ENCODE results near the gene CSNK2B. TPM values are rescaled to one million over a fixed set of nuclear protein-coding genes. Genes with fewer than 3 reads are reported as not detected.

CSNK2B gene
- total RNA-seq, 2 donors from 2014 or later = 155 to 171 TPM

- peaks cover 37% of the 10 kb centered on the region for H3K4me1 Mint-ChIP-seq
- Histone ChIP-seq H3K9ac (ENCODE audit: extremely low read depth, low read length, poor library complexity, severe bottlenecking) (no peak overlapping the region), H3K27ac (ENCODE audit: low read depth, low read length) (no peak overlapping the region), H3K9me3 (ENCODE audit: control insufficient read depth, low read length) (no peaks in the 10 kb centered on the region), H3K27me3 (ENCODE audit: control insufficient read depth, insufficient read depth, low read length, poor library complexity, severe bottlenecking) (no peaks in the 10 kb centered on the region), H3K4me1 (ENCODE audit: control insufficient read depth, insufficient read depth, low read length) (peaks cover 11% of the 10 kb centered on the region), H3K36me3 (ENCODE audit: control insufficient read depth, insufficient read depth, low read length) (peaks cover 26% of the 10 kb centered on the region), H3K4me3 (ENCODE audit: low read length) (no peak overlapping the region)
- no peak for DNase-seq
- H3K36me3 Mint-ChIP-seq (ENCODE audit: low read depth) = peaks cover 43% of the 10 kb centered on the region
- no peak for TF ChIP-seq CTCF (conservative IDR thresholded peaks at IDR 0.05)
- H3K4me3 Mint-ChIP-seq = no peak overlapping the region
- H3K27ac Mint-ChIP-seq = no peak overlapping the region
- H3K9me3 Mint-ChIP-seq = no peaks in the 10 kb centered on the region
- 91 to 96% methylated on average over 4 to 12 of the region's 12 CpGs for WGBS, 2 experiments (ENCODE audit: insufficient coverage in 1 of 2, insufficient read length in 1 of 2)
- no peaks in the 10 kb centered on the region for H3K27me3 Mint-ChIP-seq (ENCODE audit: insufficient read depth)
Measured at GRCh38 chr6:31662124-31662723, 3.7 kb upstream of the CSNK2B start.

- Mint-ChIP-seq H3K36me3 (ENCODE audit: low read depth) (peaks cover 43% of the 10 kb centered on the region), H3K27ac (peak overlapping the region; percentile 99), H3K27me3 (ENCODE audit: insufficient read depth) (no peaks in the 10 kb centered on the region), H3K4me1 (peaks cover 37% of the 10 kb centered on the region), H3K9me3 (no peaks in the 10 kb centered on the region), H3K4me3 (peak overlapping the region; percentile 97)
- peaks cover 11% of the 10 kb centered on the region for H3K4me1 ChIP-seq (ENCODE audit: control insufficient read depth, insufficient read depth, low read length)
- H3K36me3 ChIP-seq (ENCODE audit: control insufficient read depth, insufficient read depth, low read length) = peaks cover 37% of the 10 kb centered on the region
- H3K27ac ChIP-seq (ENCODE audit: low read depth, low read length) = no peak overlapping the region
- TF ChIP-seq CTCF (conservative IDR thresholded peaks at IDR 0.05) = no peak
- H3K9ac ChIP-seq (ENCODE audit: extremely low read depth, low read length, poor library complexity, severe bottlenecking) = no peak overlapping the region
- no peak for DNase-seq
- H3K9me3 ChIP-seq (ENCODE audit: control insufficient read depth, low read length) = no peaks in the 10 kb centered on the region
- no peaks in the 10 kb centered on the region for H3K27me3 ChIP-seq (ENCODE audit: control insufficient read depth, insufficient read depth, low read length, poor library complexity, severe bottlenecking)
- peak overlapping the region; percentile 96 for H3K4me3 ChIP-seq (ENCODE audit: low read length)
- WGBS, 2 experiments (ENCODE audit: insufficient coverage in 1 of 2, insufficient read length in 1 of 2) = 84 to 86% methylated on average over 5 to 9 of the region's 9 CpGs
Measured at GRCh38 chr6:31663126-31663960, 2.5 kb upstream of the CSNK2B start.

- Mint-ChIP-seq H3K9me3 (no peaks in the 10 kb centered on the region), H3K4me1 (peaks cover 37% of the 10 kb centered on the region), H3K36me3 (ENCODE audit: low read depth) (peaks cover 50% of the 10 kb centered on the region), H3K27me3 (ENCODE audit: insufficient read depth) (no peaks in the 10 kb centered on the region), H3K4me3 (peak overlapping the region; percentile 97), H3K27ac (peak overlapping the region; percentile 99)
- H3K9me3 ChIP-seq (ENCODE audit: control insufficient read depth, low read length) = no peaks in the 10 kb centered on the region
- no peaks in the 10 kb centered on the region for H3K27me3 ChIP-seq (ENCODE audit: control insufficient read depth, insufficient read depth, low read length, poor library complexity, severe bottlenecking)
- 44 to 47% methylated on average over 8 to 17 of the region's 17 CpGs for WGBS, 2 experiments (ENCODE audit: insufficient coverage in 1 of 2, insufficient read length in 1 of 2)
- H3K9ac ChIP-seq (ENCODE audit: extremely low read depth, low read length, poor library complexity, severe bottlenecking) = peak overlapping the region; percentile 86
- H3K4me1 ChIP-seq (ENCODE audit: control insufficient read depth, insufficient read depth, low read length) = peaks cover 7% of the 10 kb centered on the region
- no peak for TF ChIP-seq CTCF (conservative IDR thresholded peaks at IDR 0.05)
- peak; percentile 64 for DNase-seq
- peak overlapping the region; percentile 86 for H3K27ac ChIP-seq (ENCODE audit: low read depth, low read length)
- peaks cover 46% of the 10 kb centered on the region for H3K36me3 ChIP-seq (ENCODE audit: control insufficient read depth, insufficient read depth, low read length)
- peak overlapping the region; percentile 96 for H3K4me3 ChIP-seq (ENCODE audit: low read length)
Measured at GRCh38 chr6:31663961-31664789, 1.7 kb upstream of the CSNK2B start.

Data from endodermal cell (in vitro differentiated cells).